ENCODE data around the gene PPP3R1. TPM values are rescaled to one million over a fixed set of nuclear protein-coding genes. Genes with fewer than 3 reads are reported as not detected.

The PPP3R1 gene
- total and polyA plus RNA-seq, 10 of the 15 experiments (the other 5 are each of a cell fraction or from before 2014, with no cell fraction given) = 1.5 to 61.0 (median 15.8) TPM

DNA sequence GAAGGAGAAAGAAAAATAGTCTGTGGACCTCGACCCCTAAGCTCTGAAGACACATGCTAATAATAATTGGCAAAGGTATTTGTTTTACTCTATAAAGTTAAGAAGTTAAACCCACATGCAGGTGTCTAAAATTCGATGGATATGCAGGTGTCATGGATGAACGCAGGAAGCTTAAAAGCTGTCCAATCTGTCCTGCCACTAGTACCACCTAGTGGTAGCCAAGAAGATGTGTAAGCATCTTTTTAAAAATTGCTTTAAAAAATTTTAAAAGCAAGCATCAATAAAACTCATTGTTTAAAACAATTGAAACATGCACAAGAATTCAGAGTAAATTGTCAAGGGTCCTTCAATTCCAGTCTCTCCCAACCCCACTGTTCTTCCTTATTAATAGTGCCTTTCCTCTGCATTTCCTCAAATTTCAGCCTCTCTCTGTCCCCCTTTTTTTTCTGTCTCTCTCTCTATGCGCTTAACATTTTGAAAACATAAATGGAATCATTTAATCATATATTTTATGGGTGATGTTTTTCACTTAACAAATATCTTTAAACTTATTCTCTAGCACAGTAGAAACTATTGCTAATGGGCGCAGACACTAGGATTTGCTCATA lies 30.6 kb upstream of the PPP3R1 start:
- FAIRE-seq (peak; percentile 77), DNase-seq (ENCODE audit: low read depth, low spot score) (no peak), ATAC-seq (peak; percentile 84)
- TF ChIP-seq TCF7 (IDR thresholded peaks at IDR 0.05; ENCODE audit: borderline replicate concordance) (0 out of 2 replicates have a peak, but pooled peaks have one; percentile 7), SREBF2 (IDR thresholded peaks at IDR 0.05; ENCODE audit: low read length) (no peak), SMC3 (IDR thresholded peaks at IDR 0.05; ENCODE audit: borderline replicate concordance, low read length) (peak; percentile 84), EED (IDR thresholded peaks at IDR 0.05; ENCODE audit: low read depth) (no peak), RAD21 (IDR thresholded peaks at IDR 0.05; ENCODE audit: insufficient read depth, low read depth, low read length) (peak; percentile 84), YY1 (IDR thresholded peaks at IDR 0.05; ENCODE audit: low read depth, low read length) (peak; percentile 74)
- TF ChIP-seq, protein P1, sequence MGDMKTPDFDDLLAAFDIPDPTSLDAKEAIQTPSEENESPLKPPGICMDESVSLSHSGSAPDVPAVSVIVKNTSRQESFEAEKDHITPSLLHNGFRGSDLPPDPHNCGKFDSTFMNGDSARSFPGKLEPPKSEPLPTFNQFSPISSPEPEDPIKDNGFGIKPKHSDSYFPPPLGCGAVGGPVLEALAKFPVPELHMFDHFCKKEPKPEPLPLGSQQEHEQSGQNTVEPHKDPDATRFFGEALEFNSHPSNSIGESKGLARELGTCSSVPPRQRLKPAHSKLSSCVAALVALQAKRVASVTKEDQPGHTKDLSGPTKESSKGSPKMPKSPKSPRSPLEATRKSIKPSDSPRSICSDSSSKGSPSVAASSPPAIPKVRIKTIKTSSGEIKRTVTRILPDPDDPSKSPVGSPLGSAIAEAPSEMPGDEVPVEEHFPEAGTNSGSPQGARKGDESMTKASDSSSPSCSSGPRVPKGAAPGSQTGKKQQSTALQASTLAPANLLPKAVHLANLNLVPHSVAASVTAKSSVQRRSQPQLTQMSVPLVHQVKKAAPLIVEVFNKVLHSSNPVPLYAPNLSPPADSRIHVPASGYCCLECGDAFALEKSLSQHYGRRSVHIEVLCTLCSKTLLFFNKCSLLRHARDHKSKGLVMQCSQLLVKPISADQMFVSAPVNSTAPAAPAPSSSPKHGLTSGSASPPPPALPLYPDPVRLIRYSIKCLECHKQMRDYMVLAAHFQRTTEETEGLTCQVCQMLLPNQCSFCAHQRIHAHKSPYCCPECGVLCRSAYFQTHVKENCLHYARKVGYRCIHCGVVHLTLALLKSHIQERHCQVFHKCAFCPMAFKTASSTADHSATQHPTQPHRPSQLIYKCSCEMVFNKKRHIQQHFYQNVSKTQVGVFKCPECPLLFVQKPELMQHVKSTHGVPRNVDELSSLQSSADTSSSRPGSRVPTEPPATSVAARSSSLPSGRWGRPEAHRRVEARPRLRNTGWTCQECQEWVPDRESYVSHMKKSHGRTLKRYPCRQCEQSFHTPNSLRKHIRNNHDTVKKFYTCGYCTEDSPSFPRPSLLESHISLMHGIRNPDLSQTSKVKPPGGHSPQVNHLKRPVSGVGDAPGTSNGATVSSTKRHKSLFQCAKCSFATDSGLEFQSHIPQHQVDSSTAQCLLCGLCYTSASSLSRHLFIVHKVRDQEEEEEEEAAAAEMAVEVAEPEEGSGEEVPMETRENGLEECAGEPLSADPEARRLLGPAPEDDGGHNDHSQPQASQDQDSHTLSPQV (IDR thresholded peaks at IDR 0.05) = 0 out of 2 replicates have a peak, but pooled peaks have one; percentile 15
- TF ChIP-seq, protein P2, sequence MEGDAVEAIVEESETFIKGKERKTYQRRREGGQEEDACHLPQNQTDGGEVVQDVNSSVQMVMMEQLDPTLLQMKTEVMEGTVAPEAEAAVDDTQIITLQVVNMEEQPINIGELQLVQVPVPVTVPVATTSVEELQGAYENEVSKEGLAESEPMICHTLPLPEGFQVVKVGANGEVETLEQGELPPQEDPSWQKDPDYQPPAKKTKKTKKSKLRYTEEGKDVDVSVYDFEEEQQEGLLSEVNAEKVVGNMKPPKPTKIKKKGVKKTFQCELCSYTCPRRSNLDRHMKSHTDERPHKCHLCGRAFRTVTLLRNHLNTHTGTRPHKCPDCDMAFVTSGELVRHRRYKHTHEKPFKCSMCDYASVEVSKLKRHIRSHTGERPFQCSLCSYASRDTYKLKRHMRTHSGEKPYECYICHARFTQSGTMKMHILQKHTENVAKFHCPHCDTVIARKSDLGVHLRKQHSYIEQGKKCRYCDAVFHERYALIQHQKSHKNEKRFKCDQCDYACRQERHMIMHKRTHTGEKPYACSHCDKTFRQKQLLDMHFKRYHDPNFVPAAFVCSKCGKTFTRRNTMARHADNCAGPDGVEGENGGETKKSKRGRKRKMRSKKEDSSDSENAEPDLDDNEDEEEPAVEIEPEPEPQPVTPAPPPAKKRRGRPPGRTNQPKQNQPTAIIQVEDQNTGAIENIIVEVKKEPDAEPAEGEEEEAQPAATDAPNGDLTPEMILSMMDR (IDR thresholded peaks at IDR 0.05 in 2 of 3, conservative IDR thresholded peaks at IDR 0.05 in 1 of 3; ENCODE audit: control insufficient read depth in 2 of 3, extremely low read depth in 1 of 3, insufficient read depth in 1 of 3, low read depth in 3 of 3, low read length in 3 of 3) = peak; percentile 69 to 77 (median 70); a peak in 5 of 6 replicates
- no peak overlapping the region for H3K9ac ChIP-seq (ENCODE audit: control insufficient read depth, insufficient read depth, low read length)
- H3K27ac ChIP-seq (ENCODE audit: control insufficient read depth, insufficient read depth) = no peak overlapping the region
- H3K4me2 ChIP-seq (ENCODE audit: control insufficient read depth, insufficient read depth) = no peak overlapping the region
- H2AFZ ChIP-seq (ENCODE audit: control insufficient read depth, low read depth, low read length) = no peak overlapping the region
- ChIA-PET POLR2A (interaction anchor here (0.6 kb wide), 1 partner anchor 159 kb away, joined by 3 read pairs; no protein-coding TSS in a partner anchor), RAD21 (ENCODE audit: unreplicated experiment) (interaction anchor here (0.9 to 3.3 kb wide), 11 partner anchors 9 to 1007 kb away, joined by 3 to 41 read pairs (median 5); partner anchors contain the start of gene C1D), CTCF (interaction anchor here (0.6 to 10.0 kb wide), 33 partner anchors 9 to 181 kb away, joined by 3 to 130 read pairs (median 6); no protein-coding TSS in a partner anchor), SMC1A (ENCODE audit: uncharacterized antibody, unreplicated experiment) (interaction anchor here (0.8 to 6.7 kb wide), 28 partner anchors 8 to 334 kb away, joined by 3 to 64 read pairs (median 4); partner anchors contain the start of genes C1D and PNO1)
- no peaks in the 10 kb centered on the region for H4K20me1 ChIP-seq (ENCODE audit: control insufficient read depth, insufficient read depth)
- H3K79me2 ChIP-seq (ENCODE audit: control insufficient read depth, insufficient read depth, low read length) = no peaks in the 10 kb centered on the region
- in situ Hi-C loops (cut with MboI) = no loop called here
- no TSS peak for BruUV-seq (replicated peaks)
- H3K36me3 ChIP-seq (ENCODE audit: control insufficient read depth in 2 of 2, insufficient read depth in 2 of 2, low read length in 1 of 2) = no peaks in the 10 kb centered on the region
- H3K4me1 ChIP-seq (ENCODE audit: control insufficient read depth, insufficient read depth, low read length) = no peaks in the 10 kb centered on the region
- WGBS (ENCODE audit: insufficient coverage, insufficient replicate concordance, low lambda C conversion rate, missing lambda C conversion rate) = 37% methylated on average over 5 of the region's 5 CpGs
- intact Hi-C loops (cut with micrococcal nuclease; ENCODE audit: unreplicated experiment) = loop anchor here (1.0 to 10.0 kb wide), 3 partner anchors 86 to 228 kb away; no protein-coding TSS in a partner anchor
- H3K9me3 ChIP-seq (replicated peaks; ENCODE audit: control insufficient read depth, insufficient read depth, low read length) = no peaks in the 10 kb centered on the region
- no peaks in the 10 kb centered on the region for H3K27me3 ChIP-seq (replicated peaks in 1 of 2; ENCODE audit: control insufficient read depth in 2 of 2, insufficient read depth in 2 of 2, low read length in 1 of 2)
- H3K4me3 ChIP-seq = no peak overlapping the region

Data from GM12878 (cell line).